ENCODE data around the gene LINGO1. TPM values are rescaled to one million over a fixed set of nuclear protein-coding genes. Genes with fewer than 3 reads are reported as not detected.

The LINGO1 gene
- polyA plus RNA-seq, 3 donors: 14.0 to 16.6 (median 14.8) TPM

DNA sequence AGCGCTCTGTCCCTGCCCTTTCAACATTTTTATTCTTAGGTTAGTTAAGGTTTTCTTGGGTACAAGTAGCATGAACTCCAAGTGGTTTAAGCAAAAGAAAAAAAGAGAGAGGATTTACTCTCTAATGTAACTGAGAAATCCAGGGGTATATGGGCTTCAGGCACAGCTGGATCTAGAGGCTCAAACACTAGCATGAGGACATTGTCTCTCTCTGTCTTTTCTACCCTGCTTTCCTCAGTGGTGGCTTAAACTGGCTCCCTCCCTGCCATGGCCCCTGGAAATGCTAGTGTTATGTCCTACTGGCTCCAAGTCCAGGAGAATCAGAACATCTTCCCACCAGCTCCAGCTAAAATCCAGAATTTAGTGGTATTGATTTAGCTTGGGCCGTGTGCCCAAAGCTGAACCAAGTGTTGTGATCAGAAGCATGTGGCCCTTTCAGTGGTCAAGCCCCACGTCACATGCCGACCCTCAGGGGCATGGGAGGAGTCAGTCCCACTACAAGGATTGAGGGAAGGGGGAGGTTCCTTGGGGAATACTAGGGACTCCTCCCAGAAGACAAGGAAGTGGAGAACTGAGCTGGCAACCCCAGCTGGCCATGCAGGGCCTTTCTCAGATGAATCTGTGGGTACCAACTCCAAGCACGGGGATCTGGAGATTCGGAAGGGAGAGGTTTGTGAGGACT, 58.0 kb downstream of the LINGO1 start:
- no peak for DNase-seq (ENCODE audit: low read depth in 3 of 3, low spot score in 2 of 3)

DNA sequence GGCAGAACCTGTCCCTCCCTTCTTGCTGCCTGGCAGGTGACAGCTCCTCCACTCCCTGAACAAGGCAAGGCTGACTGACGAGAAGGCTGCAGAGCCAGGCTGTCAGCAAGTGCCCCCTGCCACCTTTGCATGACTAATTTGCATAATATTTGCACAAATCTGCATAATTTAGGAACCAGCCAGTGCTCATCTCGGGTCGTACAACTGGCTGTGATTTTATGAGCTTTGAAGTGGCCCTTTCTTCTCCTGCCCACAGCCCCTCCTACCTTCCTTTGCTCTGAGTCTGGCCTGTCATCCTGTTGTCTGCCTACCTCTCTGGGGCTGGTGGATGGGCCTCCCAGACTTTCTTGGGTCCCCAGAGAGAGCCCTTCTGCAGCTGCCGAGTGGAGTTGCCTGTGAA, 58.9 kb downstream of the LINGO1 start:
- DNase-seq (ENCODE audit: low read depth in 3 of 3, low spot score in 2 of 3): no peak

DNA sequence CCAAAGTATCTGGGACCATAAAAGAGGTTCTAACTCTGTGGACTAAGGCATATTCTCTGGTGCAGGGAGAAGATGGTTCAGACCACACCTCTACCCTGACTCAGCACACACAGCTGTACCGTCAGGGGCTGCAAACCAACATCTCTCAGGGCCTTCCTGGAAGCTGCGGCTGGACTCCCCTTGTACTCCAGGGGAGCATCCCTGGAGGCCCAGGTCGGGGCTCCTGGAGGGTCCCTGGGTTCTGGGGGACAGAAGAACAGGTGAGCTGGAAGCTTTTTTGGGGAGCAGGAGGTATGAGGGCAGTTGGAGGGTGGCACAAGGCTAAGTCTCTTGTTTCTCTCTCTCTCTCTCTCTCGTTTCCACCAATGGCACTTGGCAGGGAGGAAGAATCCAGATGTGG, 60.5 kb downstream of the LINGO1 start:
- DNase-seq (ENCODE audit: low read depth in 3 of 3, low spot score in 2 of 3): no peak

DNA sequence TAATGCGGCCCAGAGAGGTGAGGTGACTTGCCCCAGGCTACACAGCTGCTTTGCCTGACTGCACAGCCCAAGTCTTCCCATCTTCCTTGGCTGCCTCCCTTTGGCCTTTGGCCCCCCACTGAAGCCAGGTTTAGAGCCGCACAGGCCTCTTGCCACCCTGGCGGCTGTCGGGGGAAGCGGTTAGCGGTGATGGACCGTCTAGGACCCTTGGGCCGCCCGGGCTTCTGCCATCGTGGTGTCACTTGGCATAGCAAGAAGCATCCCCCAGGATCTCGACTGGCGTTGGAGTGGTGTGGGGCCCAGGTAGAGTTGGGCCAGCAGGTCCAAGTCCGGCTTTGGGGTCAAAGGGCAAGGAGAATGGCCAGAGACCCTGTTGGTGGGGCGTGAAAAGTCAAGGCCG, 61.0 kb downstream of the LINGO1 start:
- DNase-seq (ENCODE audit: low read depth in 3 of 3, low spot score in 2 of 3): no peak

DNA sequence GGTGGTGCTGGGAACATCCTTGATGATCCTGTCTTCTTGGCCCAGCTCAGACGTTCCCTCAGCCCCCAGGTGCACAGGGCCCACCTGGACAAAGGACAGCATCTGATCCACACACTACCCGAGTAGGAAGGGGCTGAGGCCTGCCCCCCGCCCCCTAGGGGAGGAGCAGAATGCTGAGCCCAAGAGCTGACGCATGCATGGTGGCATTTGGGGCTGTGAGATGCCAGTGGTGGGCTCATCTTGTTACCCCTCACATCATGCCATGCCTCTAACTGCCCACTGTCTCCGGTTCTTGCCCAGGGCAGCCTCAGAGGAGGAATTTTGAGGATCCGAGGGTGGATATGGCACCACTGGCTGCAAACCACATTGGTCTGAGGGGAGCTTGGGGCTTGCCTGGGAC, 61.5 kb downstream of the LINGO1 start:
- no peak for DNase-seq (ENCODE audit: low read depth in 3 of 3, low spot score in 2 of 3)

DNA sequence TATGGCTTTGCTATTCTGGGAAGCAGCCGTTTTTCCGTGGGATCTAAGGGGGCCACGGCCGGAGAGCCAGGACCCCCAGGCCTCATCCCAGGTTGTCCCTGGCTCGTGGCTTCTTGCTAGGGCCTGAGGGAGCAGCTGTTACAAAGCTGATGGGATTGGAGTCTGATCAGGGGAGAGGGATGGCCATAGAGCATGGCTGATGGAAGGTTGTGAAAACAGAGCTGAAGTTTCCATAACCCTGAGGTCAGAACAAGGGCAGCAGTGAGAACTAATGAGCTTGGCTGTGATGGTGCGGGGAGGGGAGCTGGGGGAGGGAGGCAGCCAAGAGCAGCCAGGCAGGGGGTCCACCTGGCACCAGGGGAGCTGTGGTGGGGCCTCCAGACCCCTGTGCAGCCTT, 63.0 kb downstream of the LINGO1 start:
- DNase-seq (ENCODE audit: low read depth in 3 of 3, low spot score in 2 of 3): peak in 2 of 3 donors; percentile 59 to 74

DNA sequence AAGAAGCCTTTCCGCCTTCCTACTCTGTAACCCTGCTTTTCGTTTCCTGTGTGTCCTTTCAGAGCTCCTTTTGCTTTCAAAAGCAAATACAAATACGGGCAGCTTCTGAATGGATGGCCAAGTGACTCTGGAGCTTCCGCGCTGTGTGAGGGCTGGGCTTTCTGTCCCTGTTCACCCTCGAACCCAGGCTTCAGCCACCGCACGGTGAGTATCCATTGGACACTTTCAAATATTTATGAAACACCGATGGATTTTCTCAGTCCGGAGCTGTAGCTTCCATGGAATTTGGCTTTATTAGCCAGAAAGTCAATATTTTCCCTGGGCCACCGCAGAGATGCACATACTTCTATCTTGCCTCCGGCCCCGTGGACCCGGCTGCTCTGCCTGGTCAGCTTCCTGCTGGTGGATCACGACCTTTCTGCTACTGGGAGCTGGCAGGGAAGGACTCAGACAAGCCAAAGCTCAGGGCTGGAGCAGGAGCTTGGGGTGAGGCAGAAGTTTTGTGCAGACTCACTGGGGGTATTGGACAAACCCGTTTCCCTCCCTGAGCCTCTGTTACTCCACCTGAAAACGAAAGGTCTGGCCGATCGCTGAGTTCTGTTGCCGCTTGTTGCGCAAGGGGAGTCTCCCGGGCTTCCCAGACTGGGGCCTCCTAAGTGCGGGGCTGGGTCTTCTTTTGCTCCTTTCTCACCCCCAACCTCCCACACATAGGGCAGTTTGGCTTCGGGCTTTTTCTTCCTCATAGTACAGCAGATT, 63.6 kb downstream of the LINGO1 start:
- DNase-seq (ENCODE audit: low read depth in 3 of 3, low spot score in 2 of 3): no peak

DNA sequence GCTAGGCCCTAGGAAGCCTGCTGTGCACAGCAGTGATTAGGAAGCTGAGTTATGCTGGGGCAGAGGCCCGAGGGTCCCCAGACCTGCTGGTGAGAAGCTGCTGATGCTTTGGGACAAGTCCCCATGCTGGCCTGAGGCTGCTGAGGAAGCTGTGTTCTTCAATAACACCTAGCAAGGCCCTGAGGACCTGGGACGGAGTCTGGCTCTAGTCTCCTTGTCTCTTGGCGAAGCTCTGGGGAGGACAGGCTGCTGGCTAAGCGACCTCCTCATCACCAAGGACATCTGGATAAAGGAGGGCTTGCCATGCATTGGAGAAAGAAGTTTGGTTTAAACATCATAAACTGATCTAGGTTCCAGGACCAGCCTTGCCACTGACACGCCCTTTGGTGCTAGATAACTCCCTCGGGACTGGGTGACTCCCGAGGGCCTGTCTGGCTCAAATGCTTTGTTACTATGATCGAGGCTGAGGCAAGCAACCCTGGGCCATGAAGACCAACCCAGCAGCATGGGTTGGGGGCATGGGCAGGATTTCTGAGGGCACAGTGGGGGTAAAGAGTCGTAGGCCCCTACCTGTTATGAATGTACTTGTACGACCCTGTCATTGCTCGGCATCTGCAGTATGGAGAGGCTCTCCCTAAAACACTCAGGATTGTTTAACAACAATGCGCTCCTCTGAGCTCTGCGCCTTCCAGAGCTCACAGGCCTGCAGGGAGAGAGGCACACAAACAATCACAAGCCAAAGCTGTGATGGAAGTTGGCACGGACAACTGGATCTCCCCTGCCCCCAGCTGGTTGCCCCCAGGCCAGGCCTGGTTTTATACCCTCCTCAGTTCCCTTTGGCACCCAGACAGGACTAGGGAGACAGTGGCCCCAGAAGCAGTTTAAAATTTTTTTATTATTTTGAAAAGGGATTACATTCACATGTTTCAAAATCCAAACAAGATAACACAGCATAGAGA, 64.4 kb downstream of the LINGO1 start:
- no peak for DNase-seq (ENCODE audit: low read depth in 3 of 3, low spot score in 2 of 3)

DNA sequence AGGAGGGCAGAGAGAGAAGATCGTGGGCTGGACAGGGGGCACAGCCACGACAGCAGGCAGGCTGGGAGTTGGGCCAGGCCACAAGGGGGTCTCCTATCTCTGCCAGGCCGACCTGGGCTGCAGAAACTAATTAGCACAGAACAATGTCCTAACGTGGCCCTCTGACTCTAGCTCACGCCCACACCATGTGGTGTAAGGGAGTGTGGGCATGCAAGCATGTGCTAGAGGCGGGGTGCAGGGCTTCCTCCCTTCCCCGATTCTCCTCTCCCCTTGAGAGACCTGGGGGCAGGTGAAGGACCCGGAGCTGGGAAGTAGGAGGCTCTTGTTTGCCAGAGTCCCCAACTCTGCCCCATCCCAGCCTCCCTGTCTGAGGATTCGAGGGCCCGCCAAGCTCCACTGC, 65.5 kb downstream of the LINGO1 start:
- DNase-seq (ENCODE audit: low read depth in 3 of 3, low spot score in 2 of 3): no peak

DNA sequence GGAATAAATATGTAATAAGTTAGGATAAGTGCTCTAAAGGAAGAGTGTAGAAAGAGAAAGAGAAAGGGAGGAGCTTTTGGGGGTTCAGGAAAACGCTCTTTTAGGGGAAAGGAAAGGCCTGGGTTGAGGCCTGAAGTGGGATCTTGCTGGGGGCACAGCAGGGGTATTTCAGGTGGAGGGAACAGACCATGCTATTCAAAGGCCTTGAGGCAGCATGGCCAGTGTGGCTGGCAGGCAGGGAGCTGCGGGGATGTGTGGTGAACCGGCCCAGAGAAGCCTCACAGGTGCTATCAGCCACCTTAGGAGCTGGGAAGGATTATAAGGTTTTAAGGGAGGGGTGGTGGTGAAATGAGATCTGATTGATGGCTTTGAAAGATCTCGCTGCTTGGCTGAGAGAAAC, 66.6 kb downstream of the LINGO1 start:
- DNase-seq (ENCODE audit: low read depth in 3 of 3, low spot score in 2 of 3): no peak

DNA sequence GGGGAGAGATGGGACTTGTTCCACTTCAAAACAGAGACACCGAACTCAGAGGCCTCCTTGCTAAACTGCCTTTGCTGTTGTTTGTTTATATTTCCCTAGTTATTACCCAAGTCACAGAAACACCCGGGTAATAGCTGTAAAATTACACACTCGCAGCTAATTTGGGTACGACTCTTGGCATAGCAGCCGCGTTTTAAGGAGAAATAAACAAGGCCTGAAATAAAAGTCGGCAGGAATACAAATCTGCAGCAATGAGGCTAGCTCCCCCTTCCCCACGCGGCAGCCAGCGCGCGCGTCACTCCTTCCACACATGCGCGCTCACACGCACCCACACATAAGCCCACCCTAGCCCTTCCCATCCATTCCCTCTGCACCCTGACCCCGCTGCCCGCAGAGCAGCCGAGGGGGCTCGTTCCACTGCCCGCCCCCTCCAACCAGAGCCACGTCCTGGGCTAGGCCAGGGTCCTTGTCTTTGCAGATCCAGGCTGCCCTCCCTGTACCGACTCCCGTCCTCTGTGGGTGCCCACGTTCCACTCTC, 67.3 kb downstream of the LINGO1 start:
- no peak for DNase-seq (ENCODE audit: low read depth in 3 of 3, low spot score in 2 of 3)

DNA sequence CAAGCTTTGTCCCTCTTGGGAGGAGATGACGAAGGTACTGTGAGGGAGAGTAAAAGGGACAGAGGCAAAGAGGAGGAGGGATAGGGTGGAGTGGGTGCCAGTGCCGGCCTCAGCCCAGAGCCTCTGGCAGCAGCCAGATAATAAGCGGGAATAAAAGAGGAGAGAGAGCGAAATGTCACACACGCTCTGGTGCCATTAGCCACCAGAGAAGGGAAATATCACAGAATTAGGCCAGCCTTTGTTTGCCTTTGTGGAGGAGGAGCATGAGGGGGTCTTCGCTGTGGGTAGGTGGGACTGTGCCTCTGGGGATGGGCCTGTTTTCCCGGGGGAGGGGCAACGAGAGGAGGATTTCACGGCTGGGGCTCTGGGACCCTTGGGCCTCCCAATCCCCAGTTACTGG, 67.8 kb downstream of the LINGO1 start:
- DNase-seq (ENCODE audit: low read depth in 3 of 3, low spot score in 2 of 3): no peak

DNA sequence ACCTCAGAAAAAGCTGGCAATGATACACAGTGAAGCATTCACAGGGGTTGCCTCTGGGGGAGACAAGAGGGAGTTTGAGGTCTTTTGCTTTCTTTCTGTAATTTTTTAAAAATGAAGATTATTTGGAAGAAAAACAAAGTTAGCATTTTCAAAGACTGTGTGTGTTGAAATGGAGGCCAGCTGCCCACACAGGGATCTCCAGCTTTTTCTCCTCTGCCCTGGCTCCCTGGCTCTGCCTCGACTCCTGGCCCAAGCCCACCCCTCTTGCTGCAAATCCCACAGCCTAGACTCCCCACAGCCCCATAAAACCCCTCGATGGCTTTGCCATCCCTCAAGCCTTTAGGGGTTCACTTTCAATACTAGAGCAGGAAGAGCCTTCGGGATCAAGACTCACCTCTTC, 68.4 kb downstream of the LINGO1 start:
- no peak for DNase-seq (ENCODE audit: low read depth in 3 of 3, low spot score in 2 of 3)

DNA sequence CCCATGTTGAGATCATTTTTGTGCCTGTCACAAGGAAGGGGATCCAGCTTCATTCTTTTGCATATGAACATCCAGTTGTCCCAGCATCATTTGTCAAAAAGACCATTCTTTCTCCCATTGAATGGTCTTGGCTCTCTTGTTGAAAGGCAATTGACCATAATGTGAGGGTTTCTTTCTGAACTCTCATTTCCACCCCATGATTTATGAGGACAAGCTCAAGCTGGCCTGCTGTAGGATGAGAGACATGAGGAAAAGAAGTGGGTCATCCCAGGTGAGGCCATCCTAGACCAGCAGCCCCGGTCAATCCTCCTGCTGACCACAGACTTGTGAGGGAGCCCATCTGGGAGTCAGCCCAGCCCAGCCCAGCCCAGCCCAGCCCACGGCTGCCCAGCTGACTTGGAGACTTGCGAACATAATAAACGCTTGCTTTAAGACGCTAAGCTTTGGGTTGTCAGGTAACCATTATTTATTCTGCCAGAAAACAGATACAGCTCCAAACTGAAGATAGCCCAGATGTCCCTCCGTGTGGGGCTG, 69.0 kb downstream of the LINGO1 start:
- no peak for DNase-seq (ENCODE audit: low read depth in 3 of 3, low spot score in 2 of 3)

Other genes starting within 250 kb of the LINGO1 start
- 10 to 100 TPM; 25.9 to 29.8 (median 28.8) TPM for gene PEAK1, start 212.8 kb downstream of the LINGO1 start, polyA plus RNA-seq (ENCODE audit: insufficient read length in 3 of 3)
- 10 to 100 TPM; 64.5 to 75.0 (median 74.2) TPM for gene HMG20A, start 212.0 kb downstream of the LINGO1 start, polyA plus RNA-seq (ENCODE audit: insufficient read length in 3 of 3)